ENCODE measurements around the gene DLK1.

DLK1 gene

GRCh38 chr14:100765991-100766390, 39.3 kb downstream of the DLK1 start:
- no peak overlapping the region for H3K4me3 ChIP-seq (ENCODE audit: low read depth, low read length)
- no peak for DNase-seq (ENCODE audit: low read depth, low spot score)
- in situ Hi-C loops (cut with HindIII; ENCODE audit: low sequenced_read_pairs), result no loop called here
- TF ChIP-seq CTCF (IDR thresholded peaks at IDR 0.05; ENCODE audit: low read depth, low read length), result no peak

GRCh38 chr14:100767003-100767787, 40.5 kb downstream of the DLK1 start:
- in situ Hi-C loops (cut with HindIII; ENCODE audit: low sequenced_read_pairs), result no loop called here
- TF ChIP-seq CTCF (IDR thresholded peaks at IDR 0.05; ENCODE audit: low read depth, low read length), result no peak
- no peak for DNase-seq (ENCODE audit: low read depth, low spot score)
- no peak overlapping the region for H3K4me3 ChIP-seq (ENCODE audit: low read depth, low read length)

GRCh38 chr14:100767788-100768536, 41.3 kb downstream of the DLK1 start:
- no peak for TF ChIP-seq CTCF (IDR thresholded peaks at IDR 0.05; ENCODE audit: low read depth, low read length)
- no peak for DNase-seq (ENCODE audit: low read depth, low spot score)
- in situ Hi-C loops (cut with HindIII; ENCODE audit: low sequenced_read_pairs), result no loop called here
- no peak overlapping the region for H3K4me3 ChIP-seq (ENCODE audit: low read depth, low read length)

- TF ChIP-seq CTCF (IDR thresholded peaks at IDR 0.05; ENCODE audit: low read depth, low read length), result no peak
- in situ Hi-C loops (cut with HindIII; ENCODE audit: low sequenced_read_pairs), result no loop called here
- H3K4me3 ChIP-seq (ENCODE audit: low read depth, low read length), result no peak overlapping the region
- DNase-seq (ENCODE audit: low read depth, low spot score), result no peak
These were observed 42.6 kb downstream of the DLK1 start for GRCh38 chr14:100769035-100769939.

- no peak for DNase-seq (ENCODE audit: low read depth, low spot score)
- TF ChIP-seq CTCF (IDR thresholded peaks at IDR 0.05; ENCODE audit: low read depth, low read length), result no peak
- in situ Hi-C loops (cut with HindIII; ENCODE audit: low sequenced_read_pairs), result no loop called here
- no peak overlapping the region for H3K4me3 ChIP-seq (ENCODE audit: low read depth, low read length)
These were observed 43.4 kb downstream of the DLK1 start for GRCh38 chr14:100770046-100770445.

- DNase-seq (ENCODE audit: low read depth, low spot score), result no peak
- no peak overlapping the region for H3K4me3 ChIP-seq (ENCODE audit: low read depth, low read length)
- TF ChIP-seq CTCF (IDR thresholded peaks at IDR 0.05; ENCODE audit: low read depth, low read length), result no peak
- in situ Hi-C loops (cut with HindIII; ENCODE audit: low sequenced_read_pairs), result no loop called here
These were observed 44.0 kb downstream of the DLK1 start for GRCh38 chr14:100770605-100771120.
